Endometrial microvascular endothelial cells (primary cell): ENCODE results near the gene ZNF75A. TPM values are rescaled to one million over a fixed set of nuclear protein-coding genes. Genes with fewer than 3 reads are reported as not detected.

Source experiments
- in situ Hi-C: cut with HindIII; loops from 2 replicates; pipeline ENCODE4 v1.10.0; 2017; ENCODE audit warnings: low sequenced_read_pairs, low pct_unique_long_range_greater_than_20kb; ENCODE audit errors: inconsistent ontology term
- total RNA-seq: library from RNA; depleted of rRNA; stranded (reverse); fragments of >200 nt; gene quantifications from one replicate; pipeline ENCODE4 v1.2.3, GENCODE V29; 2015; ENCODE audit errors: inconsistent ontology term

ZNF75A gene
- total RNA-seq, 1 donor from 2014 or later, result 9.4 TPM

DNA sequence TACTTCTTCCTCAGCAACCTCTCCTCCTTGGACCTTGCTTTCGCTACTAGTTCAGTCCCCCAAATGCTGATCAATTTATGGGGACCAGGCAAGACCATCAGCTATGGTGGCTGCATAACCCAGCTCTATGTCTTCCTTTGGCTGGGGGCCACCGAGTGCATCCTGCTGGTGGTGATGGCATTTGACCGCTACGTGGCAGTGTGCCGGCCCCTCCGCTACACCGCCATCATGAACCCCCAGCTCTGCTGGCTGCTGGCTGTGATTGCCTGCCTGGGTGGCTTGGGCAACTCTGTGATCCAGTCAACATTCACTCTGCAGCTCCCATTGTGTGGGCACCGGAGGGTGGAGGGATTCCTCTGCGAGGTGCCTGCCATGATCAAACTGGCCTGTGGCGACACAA, 50.8 kb downstream of the ZNF75A start:
- in situ Hi-C loops, result no loop called here

DNA sequence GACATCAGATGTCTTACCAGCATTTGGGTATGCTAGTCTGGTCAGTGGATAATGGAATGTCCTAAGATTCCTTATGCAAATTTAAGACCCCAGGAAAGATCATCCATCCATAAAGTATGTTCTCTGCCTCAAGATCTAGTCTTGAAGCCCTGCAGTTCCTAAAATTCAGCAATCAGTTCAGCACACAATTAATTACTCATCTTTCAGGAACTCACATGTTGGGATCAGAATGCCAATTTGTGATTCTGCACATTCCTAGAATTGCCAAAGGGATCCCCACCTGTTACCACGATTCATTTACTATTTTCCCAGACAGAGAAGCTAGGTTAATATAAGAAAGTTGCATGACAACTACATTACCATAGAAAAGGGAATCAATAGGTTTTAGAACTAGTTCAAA, 53.6 kb downstream of the ZNF75A start:
- in situ Hi-C loops, result no loop called here

DNA sequence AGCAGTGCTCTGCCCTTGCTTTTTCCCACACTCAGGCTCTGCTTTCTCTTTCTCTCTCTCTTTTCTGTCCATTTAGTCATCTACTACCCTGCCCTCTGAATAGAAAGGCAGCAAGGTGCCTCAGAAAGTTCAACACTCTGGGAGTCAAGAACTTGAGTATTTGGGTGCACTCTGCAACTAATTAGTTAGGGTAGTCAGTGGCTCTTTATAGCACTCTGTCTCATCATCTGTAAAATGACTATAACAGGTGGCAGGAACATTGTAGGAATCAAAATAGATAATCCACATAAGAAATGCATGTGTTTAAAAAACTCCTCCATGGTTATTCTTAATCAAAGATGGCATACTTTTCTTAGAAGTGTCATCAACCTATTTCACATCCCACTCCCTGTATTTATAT, 57.6 kb downstream of the ZNF75A start:
- in situ Hi-C loops, result no loop called here

DNA sequence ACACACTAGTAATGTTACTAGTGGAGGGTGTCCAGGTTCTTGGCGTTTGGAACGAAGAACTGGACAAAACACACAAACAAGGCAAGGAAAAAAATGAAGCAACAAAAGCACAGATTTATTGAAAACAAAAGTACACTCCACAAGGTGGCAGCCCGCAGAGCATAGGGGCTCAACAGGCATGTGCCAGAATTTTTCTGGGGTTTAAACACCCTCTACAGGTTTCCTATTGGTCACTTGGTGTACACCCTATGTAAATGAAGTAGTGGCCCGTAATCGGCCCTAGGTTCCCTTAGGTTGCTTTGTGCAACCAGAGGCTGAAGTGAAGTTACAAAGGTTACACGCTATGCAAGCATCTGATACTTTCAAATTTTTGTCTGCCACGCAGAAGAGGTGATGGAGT, 58.5 kb downstream of the ZNF75A start:
- in situ Hi-C loops, result no loop called here

DNA sequence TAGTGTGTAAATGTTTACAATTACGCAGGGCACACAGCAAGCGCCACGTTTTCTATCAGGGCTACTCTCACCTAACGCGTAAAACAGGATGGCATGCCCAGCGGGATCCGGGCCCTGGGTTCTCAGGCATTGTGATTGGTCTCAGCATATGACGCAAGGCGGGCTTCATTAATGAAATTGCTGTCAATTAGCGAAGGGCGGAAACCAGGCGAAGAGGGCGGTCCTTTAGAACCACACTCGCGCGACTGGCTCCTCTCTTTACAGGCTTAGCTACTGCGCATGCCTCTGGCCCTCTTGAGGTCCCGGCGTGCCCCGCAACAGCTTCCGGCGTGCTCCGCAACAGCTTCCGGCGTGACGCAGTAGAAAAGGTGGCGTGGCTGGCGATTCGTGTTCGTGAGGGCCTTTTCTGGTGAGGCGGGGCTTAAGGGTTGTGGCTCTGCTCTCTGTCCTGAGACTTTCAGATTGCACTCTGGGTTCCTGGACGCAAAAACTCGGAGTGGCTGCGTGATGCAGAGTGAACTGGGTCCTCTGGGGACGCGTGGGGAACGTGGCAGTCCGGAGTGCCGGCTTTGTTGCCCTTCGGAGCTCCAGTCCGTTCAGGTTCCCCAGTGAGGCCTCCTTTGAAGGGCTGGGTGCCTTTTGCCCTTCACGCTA, 59.6 kb downstream of the ZNF75A start:
- in situ Hi-C loops, result no loop called here

Other genes starting within 250 kb of the ZNF75A start
- gene IL32, start 239.9 kb upstream of the ZNF75A start, total RNA-seq, result 364 TPM
- gene ZSCAN10, start 206.2 kb upstream of the ZNF75A start, total RNA-seq, result not detected
- gene ZNF205, start 192.9 kb upstream of the ZNF75A start, total RNA-seq, result 16.2 TPM
- 3.5 TPM for gene ZNF213, start 170.5 kb upstream of the ZNF75A start, total RNA-seq
- gene OR1F1, start 117.3 kb upstream of the ZNF75A start, total RNA-seq, result not detected
- 9.8 TPM for gene ZNF200, start 70.3 kb upstream of the ZNF75A start, total RNA-seq
- not detected for gene MEFV, start 48.9 kb upstream of the ZNF75A start, total RNA-seq
- gene ZNF263, start 22.0 kb upstream of the ZNF75A start, total RNA-seq, result 44.5 TPM
- gene TIGD7, start 67 bp upstream of the ZNF75A start, total RNA-seq, result 0.93 TPM
- not detected for gene OR2C1, start 50.4 kb downstream of the ZNF75A start, total RNA-seq
- 8.6 TPM for gene ZSCAN32, start 95.5 kb downstream of the ZNF75A start, total RNA-seq
- gene ZNF174, start 95.7 kb downstream of the ZNF75A start, total RNA-seq, result 10.2 TPM
- 1.7 TPM for gene ZNF597, start 138.0 kb downstream of the ZNF75A start, total RNA-seq
- gene NAA60, start 138.2 kb downstream of the ZNF75A start, total RNA-seq, result 14.8 TPM
- gene C16orf90, start 190.0 kb downstream of the ZNF75A start, total RNA-seq, result not detected
- gene CLUAP1, start 195.5 kb downstream of the ZNF75A start, total RNA-seq, result 3.9 TPM